Left ventricle myocardium inferior (tissue), 1 donor: ENCODE results near the gene TAF1. TPM values are rescaled to one million over a fixed set of nuclear protein-coding genes. Genes with fewer than 3 reads are reported as not detected.
"Not testable (repeated sequence)": the region's sequence is repeated elsewhere in the genome, so short reads cannot be mapped to it uniquely, and the experiment has no call there.

Experiments used
- DNase-seq: peaks from one replicate; pipeline ENCODE4 v3.0.0-alpha.2; 2020
- H3K27ac ChIP-seq: fragments of 200-600 bp; replicated peaks from 2 replicates; pipeline ENCODE4 v1.8.0; 2021
- H3K27me3 ChIP-seq: fragments of 200-600 bp; 2 replicates; pipeline ENCODE4 v1.8.0; 2021; ENCODE audit warnings: low read depth
- H3K36me3 ChIP-seq: fragments of 200-600 bp; 2 replicates; pipeline ENCODE4 v1.8.0; 2021
- H3K4me1 ChIP-seq: fragments of 200-600 bp; 2 replicates; pipeline ENCODE4 v1.8.0; 2021
- H3K4me3 ChIP-seq: fragments of 200-600 bp; 2 replicates; pipeline ENCODE4 v1.8.0; 2021; ENCODE audit warnings: mild to moderate bottlenecking, moderate library complexity
- H3K9me3 ChIP-seq: fragments of 200-600 bp; replicated peaks from 2 replicates; pipeline ENCODE4 v1.8.0; 2021
- CTCF ChIP-seq: fragments of 200-600 bp; IDR thresholded peaks from 2 replicates; pipeline ENCODE4 v1.8.0; 2021; ENCODE audit warnings: antibody characterized with exemption, mild to moderate bottlenecking, borderline replicate concordance
- intact Hi-C: fragments of 100-400 bp; cut with micrococcal nuclease; formaldehyde crosslinking; loops from one replicate; pipeline ENCODE4 v1.11.0; 2022
- total RNA-seq: library from RNA; stranded (reverse); fragmentation: NEBNext Ultra II Directional; extraction: Animal tissue kit (Norgen Biotek cat#: 25700); gene quantifications from one replicate; pipeline ENCODE4 v1.2.1, GENCODE V29; 2021
- donor health status: DM: no; HTN: yes; CAD: no; lungs with severe emphysema.

Gene TAF1
- total RNA-seq, 1 donor from 2014 or later, result 15.9 TPM

- intact Hi-C loops, result no loop called here
- H3K27ac ChIP-seq, result no peak overlapping the region
- peaks cover 7% of the 10 kb centered on the region for H3K4me1 ChIP-seq
- H3K27me3 ChIP-seq, result no peaks in the 10 kb centered on the region
- no peaks in the 10 kb centered on the region for H3K36me3 ChIP-seq
- no peaks in the 10 kb centered on the region for H3K9me3 ChIP-seq
- DNase-seq, result no peak
- no peak for TF ChIP-seq CTCF
- no peak overlapping the region for H3K4me3 ChIP-seq
Observed at GRCh38 chrX:71496476-71496875, 130.3 kb downstream of the TAF1 start.

- DNase-seq, H3K27me3 ChIP-seq, H3K4me3 ChIP-seq, H3K27ac ChIP-seq, H3K4me1 ChIP-seq, intact Hi-C loops, H3K36me3 ChIP-seq, H3K9me3 ChIP-seq: not testable (repeated sequence)
Observed at GRCh38 chrX:71502080-71502479, 135.9 kb downstream of the TAF1 start.

GRCh38 chrX:71504346-71504745, 138.2 kb downstream of the TAF1 start:
- Histone ChIP-seq H3K4me3 (no peak overlapping the region), H3K9me3 (no peaks in the 10 kb centered on the region), H3K27me3 (no peaks in the 10 kb centered on the region), H3K27ac (no peak overlapping the region), H3K4me1 (no peaks in the 10 kb centered on the region), H3K36me3 (no peaks in the 10 kb centered on the region)
- intact Hi-C loops, result no loop called here
- no peak for TF ChIP-seq CTCF
- no peak for DNase-seq

DNA sequence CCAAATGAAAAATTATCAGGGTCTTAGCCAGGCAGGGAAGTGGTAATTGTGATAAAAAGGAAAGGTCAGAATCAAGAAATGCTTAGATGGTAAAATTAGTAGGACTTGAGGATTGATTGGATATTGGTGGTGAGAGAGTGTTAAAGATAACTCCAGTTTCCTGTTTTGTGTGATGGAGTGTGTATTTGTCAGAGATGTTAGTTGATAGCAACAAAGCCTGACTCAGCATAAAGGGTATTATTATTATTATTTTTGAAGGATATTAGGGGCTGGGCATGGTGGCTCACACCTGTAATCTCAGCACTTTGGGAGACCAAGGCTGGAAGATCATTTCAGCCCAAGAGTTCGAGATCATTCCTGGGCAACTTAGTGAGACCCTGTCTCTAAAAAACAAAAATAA, 143.1 kb downstream of the TAF1 start:
- Histone ChIP-seq H3K27ac (no peak overlapping the region), H3K9me3 (no peaks in the 10 kb centered on the region), H3K36me3 (no peaks in the 10 kb centered on the region), H3K27me3 (no peaks in the 10 kb centered on the region), H3K4me1 (no peaks in the 10 kb centered on the region), H3K4me3 (no peak overlapping the region)
- intact Hi-C loops, result no loop called here
- no peak for TF ChIP-seq CTCF
- DNase-seq, result no peak

DNA sequence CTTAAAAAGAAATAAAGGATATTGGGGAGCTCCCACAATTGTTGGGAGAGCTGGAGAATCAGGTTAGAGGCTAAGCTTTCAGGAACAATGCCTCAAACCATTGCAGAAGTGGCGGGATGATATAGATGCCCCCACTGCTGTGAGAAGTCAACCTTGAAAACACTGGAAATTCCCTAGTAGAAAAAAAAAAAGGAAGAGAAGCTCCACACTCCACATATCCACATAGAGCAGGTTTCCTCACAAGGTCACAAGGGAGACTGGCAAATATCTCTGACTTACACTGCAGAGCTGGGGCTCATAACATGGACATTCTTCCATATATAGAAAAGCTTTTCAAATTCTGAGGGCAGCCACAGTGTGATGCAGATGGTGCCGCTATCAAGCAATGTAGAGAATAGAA, 144.0 kb downstream of the TAF1 start:
- Histone ChIP-seq H3K27ac (no peak overlapping the region), H3K36me3 (no peaks in the 10 kb centered on the region), H3K27me3 (no peaks in the 10 kb centered on the region), H3K4me1 (no peaks in the 10 kb centered on the region), H3K9me3 (no peaks in the 10 kb centered on the region), H3K4me3 (no peak overlapping the region)
- no peak for TF ChIP-seq CTCF
- intact Hi-C loops, result no loop called here
- no peak for DNase-seq

DNA sequence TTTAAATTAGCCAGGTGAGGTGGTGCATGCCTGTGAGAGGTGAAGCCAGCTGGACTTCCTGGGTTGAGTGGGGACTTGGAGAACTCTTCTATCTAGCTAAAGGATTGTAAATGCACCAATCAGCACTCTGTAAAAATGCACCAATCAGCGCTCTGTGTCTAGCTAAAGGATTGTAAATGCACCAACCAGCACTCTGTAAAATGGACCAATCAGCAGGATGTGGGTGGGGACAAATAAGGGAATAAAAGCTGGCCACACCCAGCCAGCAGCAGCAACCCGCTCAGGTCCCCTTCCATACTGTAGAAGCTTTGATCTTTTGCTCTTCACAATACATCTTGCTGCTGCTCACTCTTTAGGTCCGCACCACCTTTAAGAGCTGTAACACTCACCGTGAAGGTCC, 147.6 kb downstream of the TAF1 start:
- DNase-seq, H3K27me3 ChIP-seq, H3K4me1 ChIP-seq, H3K36me3 ChIP-seq, H3K4me3 ChIP-seq, intact Hi-C loops, H3K27ac ChIP-seq, H3K9me3 ChIP-seq: not testable (repeated sequence)
